Activated naive CD4-positive, alpha-beta T cell treated with anti-CD3 and anti-CD28 coated beads for 36 hours (primary cell): ENCODE results near the gene RPL36. TPM values are rescaled to one million over a fixed set of nuclear protein-coding genes. Genes with fewer than 3 reads are reported as not detected.
"Not testable (repeated sequence)": the region's sequence is repeated elsewhere in the genome, so short reads cannot be mapped to it uniquely, and the experiment has no call there.

Source experiments
- CTCF ChIA-PET: fragments of 350-600 bp; sonication (Branson Sonifier 250); formaldehyde crosslinking; loops from one replicate; lab custom pipeline; 2021; ENCODE audit warnings: antibody characterized with exemption; lab: Charles Lee
- DNase-seq: peaks from one replicate; pipeline ENCODE4 v3.0.0-alpha.2; 2020
- H3K27ac Mint-ChIP-seq: one replicate; pipeline ENCODE4 v1.8.0; 2021; ENCODE audit warnings: mild to moderate bottlenecking, mixed read lengths
- H3K27me3 Mint-ChIP-seq: one replicate; pipeline ENCODE4 v1.8.0; 2021; ENCODE audit warnings: low read depth, mixed read lengths
- H3K36me3 Mint-ChIP-seq: one replicate; pipeline ENCODE4 v1.8.0; 2021; ENCODE audit warnings: low read depth, mixed read lengths
- H3K4me1 Mint-ChIP-seq: one replicate; pipeline ENCODE4 v1.8.0; 2021; ENCODE audit warnings: low read depth, mixed read lengths
- H3K4me3 Mint-ChIP-seq: one replicate; pipeline ENCODE4 v1.8.0; 2021; ENCODE audit warnings: mild to moderate bottlenecking, moderate library complexity, mixed read lengths
- H3K9me3 Mint-ChIP-seq: one replicate; pipeline ENCODE4 v1.8.0; 2021; ENCODE audit warnings: mixed read lengths
- intact Hi-C: fragments of 100-400 bp; cut with micrococcal nuclease; formaldehyde crosslinking; loops from one replicate; pipeline ENCODE4 v1.15.1; 2023
- total RNA-seq, 2 experiments: library from RNA; stranded (reverse); gene quantifications; one replicate each; pipeline ENCODE4 v1.2.3, GENCODE V29; 2021

Gene RPL36
- total RNA-seq, 2 experiments from 2014 or later: 1,916 to 2,003 TPM

DNA sequence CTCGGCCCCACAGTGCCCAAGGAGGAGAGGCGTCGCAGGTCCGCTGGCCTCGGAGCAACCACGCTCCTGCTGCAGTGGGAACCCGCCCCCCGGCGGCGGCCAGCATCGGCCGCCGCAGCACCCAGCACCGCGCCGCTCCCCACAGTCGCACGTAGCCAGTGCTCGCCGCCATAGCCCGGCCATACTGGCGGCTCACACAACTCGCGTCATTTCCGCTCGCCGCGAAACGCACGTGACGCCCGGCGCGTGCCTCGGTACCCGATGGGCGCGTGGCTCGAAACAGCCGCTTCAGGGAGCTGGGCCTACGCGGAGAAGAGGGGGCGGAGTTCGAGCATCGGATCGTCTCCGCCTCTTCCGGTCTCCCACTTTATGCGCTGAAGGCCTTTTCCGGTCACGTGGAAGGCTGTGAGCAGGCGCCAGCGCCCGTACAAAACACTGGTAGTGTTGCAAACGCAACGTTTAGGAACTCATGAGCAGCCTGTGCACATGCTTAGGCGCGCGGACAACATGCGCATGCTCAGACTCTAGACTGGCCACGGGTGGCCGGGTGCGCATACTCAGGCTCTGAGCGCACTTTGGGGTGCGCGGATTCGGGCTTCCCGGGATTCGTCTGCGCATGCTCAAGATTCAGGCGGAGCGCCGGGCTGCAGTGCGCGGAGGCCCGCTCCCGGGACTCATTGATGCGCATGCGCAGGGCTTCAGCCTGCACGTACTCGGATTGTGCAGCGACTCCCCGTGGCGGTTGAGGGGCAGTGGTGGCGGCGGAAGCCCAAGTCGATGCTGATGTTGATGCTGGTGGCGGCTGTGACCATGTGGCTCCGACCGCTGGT is 30.1 kb downstream of the RPL36 start, which contains the start of the genes CATSPERD and LONP1:
CATSPERD (plus strand) TSS at position 677 of the 830 bp plus-strand sequence; CDS start at position 778, 101 bp downstream.
LONP1 (minus strand) TSS at position 186 of the 830 bp plus-strand sequence; CDS start at position 172, 14 bp downstream.
- peaks cover 33% of the 10 kb centered on the region for H3K4me1 Mint-ChIP-seq
- peak within 1 kb of the TSS; percentile 89 for H3K4me3 Mint-ChIP-seq
- CTCF ChIA-PET: interaction anchor here (0.7 to 4.8 kb wide), 5 partner anchors 9 to 37 kb away, joined by 3 to 37 read pairs (median 3); partner anchors contain the start of gene RPL36
- no peaks in the 10 kb centered on the region for H3K9me3 Mint-ChIP-seq
- peaks cover 27% of the 10 kb centered on the region for H3K36me3 Mint-ChIP-seq
- H3K27me3 Mint-ChIP-seq: no peaks in the 10 kb centered on the region
- DNase-seq: peak; percentile 99
- intact Hi-C loops: loop anchor here (1.0 kb wide), 6 partner anchors 30 to 810 kb away; partner anchors contain the start of genes MICOS13, RPL36, SAFB2 and VMAC
- peak within 1 kb of the TSS; percentile 98 for H3K27ac Mint-ChIP-seq

DNA sequence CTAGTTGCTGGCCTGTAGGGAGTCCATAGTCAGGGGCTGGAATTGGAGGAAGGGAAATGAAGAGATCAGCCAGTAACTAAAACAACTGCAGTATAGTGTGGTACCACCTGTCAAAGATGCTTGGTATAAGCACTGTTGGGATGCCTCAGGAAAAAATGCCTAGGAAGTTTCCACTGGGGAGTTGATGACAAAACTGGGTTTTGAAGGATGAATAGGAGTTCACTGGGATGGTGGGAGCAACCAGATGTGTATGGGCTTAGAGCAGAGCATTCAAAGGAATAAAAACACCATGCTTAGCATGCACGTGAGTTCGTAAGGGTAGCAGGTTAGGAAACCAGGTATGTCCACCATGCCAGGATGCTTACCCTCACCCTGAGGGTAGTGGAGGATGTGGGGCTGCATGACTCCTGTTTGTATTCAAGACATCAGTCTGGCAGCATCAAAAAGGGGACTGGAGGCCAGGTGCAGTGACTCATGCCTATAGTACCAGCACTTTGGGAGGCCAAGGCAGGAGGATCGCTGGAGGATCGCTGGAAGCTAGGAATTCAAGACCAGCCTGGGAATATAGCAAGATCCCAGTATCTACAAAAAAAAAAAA is 37.5 kb downstream of the RPL36 start:
- Mint-ChIP-seq H3K4me1 (no peaks in the 10 kb centered on the region), H3K27me3 (peaks cover 2% of the 10 kb centered on the region), H3K9me3 (no peaks in the 10 kb centered on the region), H3K36me3 (no peaks in the 10 kb centered on the region), H3K27ac (no peak overlapping the region), H3K4me3 (no peak overlapping the region)
- CTCF ChIA-PET: interaction anchor here (0.8 kb wide), 1 partner anchor 754 kb away, joined by 3 read pairs; no protein-coding TSS in a partner anchor
- intact Hi-C loops: no loop called here
- no peak for DNase-seq

DNA sequence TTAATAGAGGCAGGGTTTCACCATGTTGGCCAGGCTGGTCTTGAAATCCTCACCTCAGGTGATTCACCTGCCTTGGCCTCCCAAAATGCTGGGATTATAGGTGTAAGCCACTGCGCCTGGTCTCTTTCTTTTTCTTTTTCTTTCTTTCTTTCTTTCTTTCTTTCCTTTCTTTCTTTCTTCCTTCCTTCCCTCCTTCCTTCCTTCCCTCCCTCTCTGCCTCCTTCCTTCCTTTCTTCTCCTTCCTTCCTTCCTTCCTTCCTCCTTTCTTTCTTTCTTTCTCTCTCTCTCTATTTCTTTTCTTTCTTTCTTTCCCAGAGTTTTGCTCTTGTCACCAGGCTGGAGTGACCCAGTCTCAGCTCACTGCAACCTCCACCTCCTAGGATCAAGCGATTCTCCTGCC is 43.1 kb downstream of the RPL36 start:
- H3K4me3 Mint-ChIP-seq, H3K36me3 Mint-ChIP-seq, H3K9me3 Mint-ChIP-seq, H3K27me3 Mint-ChIP-seq, H3K27ac Mint-ChIP-seq, intact Hi-C loops, H3K4me1 Mint-ChIP-seq, DNase-seq: not testable (repeated sequence)
- CTCF ChIA-PET: interaction anchor here (0.6 to 0.7 kb wide), 4 partner anchors 9 to 1224 kb away, joined by 3 to 5 read pairs (median 4); no protein-coding TSS in a partner anchor

- Mint-ChIP-seq H3K36me3 (no peaks in the 10 kb centered on the region), H3K9me3 (peaks cover 3% of the 10 kb centered on the region), H3K4me1 (no peaks in the 10 kb centered on the region), H3K27ac (no peak overlapping the region), H3K27me3 (no peaks in the 10 kb centered on the region), H3K4me3 (no peak overlapping the region)
- CTCF ChIA-PET: no interaction called here
- DNase-seq: no peak
- intact Hi-C loops: no loop called here
Measured at GRCh38 chr19:5738423-5738822, 48.3 kb downstream of the RPL36 start.

Other genes with a start within 250 kb of the RPL36 start
- gene ZNRF4, start 234.9 kb upstream of the RPL36 start, total RNA-seq: not detected
- gene TINCR, start 122.3 kb upstream of the RPL36 start, total RNA-seq: 1 to 10 TPM in 1 of 2 experiments, under 1 TPM in 1; 0.83 to 1.0 TPM
- 100 to 1,000 TPM; 108 to 118 TPM for gene SAFB2, start 67.5 kb upstream of the RPL36 start, total RNA-seq
- gene SAFB, start 67.2 kb upstream of the RPL36 start, total RNA-seq: 100 to 1,000 TPM; 120 to 129 TPM
- gene MICOS13, start 9.8 kb upstream of the RPL36 start, total RNA-seq: 10 to 100 TPM; 43.3 to 44.8 TPM
- gene HSD11B1L, start 9.3 kb upstream of the RPL36 start, total RNA-seq: 1 to 10 TPM; 2.6 to 3.0 TPM
- gene LONP1, start 29.9 kb downstream of the RPL36 start, total RNA-seq: 100 to 1,000 TPM; 223 to 229 TPM
- gene CATSPERD, start 30.3 kb downstream of the RPL36 start, total RNA-seq: not detected
- gene PRR22, start 94.5 kb downstream of the RPL36 start, total RNA-seq: 1 to 10 TPM; 1.1 to 1.5 TPM
- gene DUS3L, start 100.9 kb downstream of the RPL36 start, total RNA-seq: 10 to 100 TPM; 43.1 to 45.2 TPM
- gene NRTN, start 114.8 kb downstream of the RPL36 start, total RNA-seq: under 1 TPM; 0.38 to 0.42 TPM
- not detected for gene FUT6, start 149.4 kb downstream of the RPL36 start, total RNA-seq
- gene FUT3, start 161.2 kb downstream of the RPL36 start, total RNA-seq: not detected
- gene FUT5, start 180.2 kb downstream of the RPL36 start, total RNA-seq: under 1 TPM; 0.19 to 0.30 TPM
- 100 to 1,000 TPM; 226 to 228 TPM for gene NDUFA11, start 213.5 kb downstream of the RPL36 start, total RNA-seq
- gene VMAC, start 214.6 kb downstream of the RPL36 start, total RNA-seq: 1 to 10 TPM; 1.5 to 2.0 TPM
- gene CAPS, start 224.0 kb downstream of the RPL36 start, total RNA-seq: 1 to 10 TPM; 2.1 to 2.8 TPM